Measurements from ENCODE around the gene RAET1L. TPM values are rescaled to one million over a fixed set of nuclear protein-coding genes. Genes with fewer than 3 reads are reported as not detected.

The RAET1L gene
- polyA plus RNA-seq, 3 donors, result not detected

Other genes with a start within 250 kb of the RAET1L start
- 10 to 100 TPM; 32.5 to 38.6 (median 35.3) TPM for gene LRP11, start 161.2 kb downstream of the RAET1L start, polyA plus RNA-seq (ENCODE audit: insufficient read length in 3 of 3)
- under 1 TPM; 0.43 to 0.59 (median 0.46) TPM for gene RAET1E, start 127.4 kb downstream of the RAET1L start, polyA plus RNA-seq (ENCODE audit: insufficient read length in 3 of 3)
- 1 to 10 TPM in 2 of 3 donors, under 1 TPM in 1; 0.75 to 1.9 (median 1.5) TPM for gene RAET1G, start 102.4 kb downstream of the RAET1L start, polyA plus RNA-seq (ENCODE audit: insufficient read length in 3 of 3)
- under 1 TPM; 0.65 to 0.87 (median 0.68) TPM for gene ULBP2, start 83.5 kb downstream of the RAET1L start, polyA plus RNA-seq (ENCODE audit: insufficient read length in 3 of 3)
- 1 to 10 TPM; 1.7 to 2.0 (median 1.9) TPM for gene ULBP1, start 61.6 kb downstream of the RAET1L start, polyA plus RNA-seq (ENCODE audit: insufficient read length in 3 of 3)
- 10 to 100 TPM in 2 of 3 donors, 1 to 10 TPM in 1; 8.1 to 12.2 (median 10.1) TPM for gene ULBP3, start 43.6 kb upstream of the RAET1L start, polyA plus RNA-seq (ENCODE audit: insufficient read length in 3 of 3)
- gene PPP1R14C, start 117.5 kb upstream of the RAET1L start, polyA plus RNA-seq (ENCODE audit: insufficient read length in 3 of 3), result 10 to 100 TPM; 23.3 to 25.1 (median 24.7) TPM

Data from right renal cortex interstitium (tissue), 3 donors.